Psoas muscle (tissue), 8 donors: ENCODE data around the gene CXCL13. TPM values are rescaled to one million over a fixed set of nuclear protein-coding genes. Genes with fewer than 3 reads are reported as not detected.

Experiments used
- ATAC-seq, 4 donors: fragments of 200-7000 bp; cut with Tn5 transposase; one replicate each; pipeline ENCODE4 v1.9.1; 2020; ENCODE audit warnings: moderate library complexity in 3 of 4, mild to moderate bottlenecking in 2 of 4
- DNase-seq, 2 donors: peaks; one replicate each; pipeline ENCODE4 v3.0.0-alpha.2; 2020
- H3K27ac ChIP-seq: fragments of 200-600 bp; one replicate; pipeline ENCODE4 v1.8.0; 2022
- H3K27me3 ChIP-seq, 3 donors: fragments of 200-600 bp in 1 of 3; one replicate each; pipeline versions ENCODE4 v1.6.1 to v1.8.0; 2013 to 2022; ENCODE audit warnings: low read length in 2 of 3, mild to moderate bottlenecking in 2 of 3, moderate library complexity in 1 of 3; ENCODE audit not compliant: insufficient read depth in 3 of 3
- H3K36me3 ChIP-seq, 2 donors: fragments of 200-600 bp in 1 of 2; one replicate each; pipeline versions ENCODE4 v1.6.1 to v1.8.0; 2013 to 2022; ENCODE audit warnings: low read depth in 1 of 2, mild to moderate bottlenecking in 1 of 2, moderate library complexity in 1 of 2; ENCODE audit not compliant: insufficient read depth in 1 of 2
- H3K4me1 ChIP-seq: fragments of 200-600 bp; one replicate; pipeline ENCODE4 v1.8.0; 2022
- H3K4me3 ChIP-seq: fragments of 200-600 bp; one replicate; pipeline ENCODE4 v1.8.0; 2022; ENCODE audit warnings: mild to moderate bottlenecking
- H3K9me3 ChIP-seq: fragments of 200-600 bp; one replicate; pipeline ENCODE4 v1.8.0; 2022
- CTCF ChIP-seq: fragments of 200-600 bp; IDR thresholded peaks from one replicate; pipeline ENCODE4 v1.8.0; 2022; ENCODE audit warnings: antibody characterized with exemption
- WGBS, 3 donors: extraction: QIAGEN DNeasy Blood & Tissue Kit; methylation state at CpG; one replicate each; pipeline versions ENCODE4 v1.1.6 to v1.1.7; 2013; 5-methylcytosine and 5-hydroxymethylcytosine counted together
- intact Hi-C, 2 donors: fragments of 100-400 bp; cut with DNase I; formaldehyde crosslinking; loops; one replicate each; pipeline versions ENCODE4 v1.11.0 to v1.14.2; 2022
- polyA plus RNA-seq, 3 donors: library from polyadenylated mRNA; stranded (reverse); fragments of 200-250 nt; gene quantifications; one replicate each; pipeline ENCODE4 v1.2.3, GENCODE V29; 2013
- total RNA-seq, 4 donors: library from RNA; stranded (reverse); fragmentation: NEBNext Ultra II Directional in 2 of 4; extraction: Animal tissue kit (Norgen Biotek cat#: 25700) in 2 of 4; gene quantifications; one replicate each; pipeline versions ENCODE4 v1.2.1 to v1.2.4, GENCODE V29; 2021 to 2023
- donor health status: healthy with polysubstance abuse.
- donor health status: DM: no; HTN: no; CAD: no; lungs with moderate emphysema.
- donor health status: Bipolar disorder and iron deficiency.
- donor health status: healthy.
- donor health status: DM: yes; HTN: yes; CAD: no.
- donor health status: DM: no; HTN: no; CAD: no.
- donor health status: DM: no; HTN: no; CAD: no.
- donor health status: DM: yes; HTN: yes; CAD: no.

The CXCL13 gene
- total and polyA plus RNA-seq, 7 donors = 0.09 to 0.53 (median 0.15) TPM; not detected in 3

- no peak for DNase-seq
- Histone ChIP-seq H3K4me1 (no peaks in the 10 kb centered on the region), H3K4me3 (no peak overlapping the region), H3K36me3 (no peaks in the 10 kb centered on the region), H3K27ac (no peak overlapping the region), H3K9me3 (no peaks in the 10 kb centered on the region), H3K27me3 (no peaks in the 10 kb centered on the region)
- WGBS, 3 donors = 81 to 89% (median 86%) methylated on average over 1 of the region's 1 CpG
- no peak for TF ChIP-seq CTCF
- intact Hi-C loops = loop anchor here in 1 of 2 donors (10.0 kb wide), 1 partner anchor 127 kb away; no protein-coding TSS in a partner anchor
- ATAC-seq = no peak
Observed at GRCh38 chr4:77591532-77591931, 14.1 kb upstream of the CXCL13 start.

- Histone ChIP-seq H3K4me3 (no peak overlapping the region), H3K9me3 (no peaks in the 10 kb centered on the region), H3K27ac (no peak overlapping the region), H3K4me1 (no peaks in the 10 kb centered on the region), H3K27me3 (no peaks in the 10 kb centered on the region), H3K36me3 (no peaks in the 10 kb centered on the region)
- intact Hi-C loops = loop anchor here in 1 of 2 donors (10.0 kb wide), 1 partner anchor 128 kb away; no protein-coding TSS in a partner anchor
- TF ChIP-seq CTCF = no peak
- DNase-seq (no peak), ATAC-seq (no peak)
- 73 to 86% (median 81%) methylated on average over 7 of the region's 7 CpGs for WGBS, 3 donors
Observed at GRCh38 chr4:77593101-77593500, 12.5 kb upstream of the CXCL13 start.

GRCh38 chr4:77593993-77594392 lies 11.6 kb upstream of the CXCL13 start:
- no peak overlapping the region for H3K4me3 ChIP-seq
- intact Hi-C loops = loop anchor here in 1 of 2 donors (10.0 kb wide), 1 partner anchor 129 kb away; no protein-coding TSS in a partner anchor
- no peaks in the 10 kb centered on the region for H3K4me1 ChIP-seq
- DNase-seq (no peak), ATAC-seq (no peak)
- no peak overlapping the region for H3K27ac ChIP-seq
- WGBS, 3 donors = 18 to 32% (median 24%) methylated on average over 2 of the region's 2 CpGs
- no peak for TF ChIP-seq CTCF
- H3K36me3 ChIP-seq = no peaks in the 10 kb centered on the region
- H3K27me3 ChIP-seq = no peaks in the 10 kb centered on the region
- no peaks in the 10 kb centered on the region for H3K9me3 ChIP-seq

GRCh38 chr4:77595364-77595973 lies 10.2 kb upstream of the CXCL13 start:
- H3K27me3 ChIP-seq = no peaks in the 10 kb centered on the region
- no peaks in the 10 kb centered on the region for H3K36me3 ChIP-seq
- intact Hi-C loops = loop anchor here in 1 of 2 donors (10.0 kb wide), 1 partner anchor 131 kb away; no protein-coding TSS in a partner anchor
- no peak overlapping the region for H3K27ac ChIP-seq
- no peaks in the 10 kb centered on the region for H3K4me1 ChIP-seq
- DNase-seq (no peak), ATAC-seq (no peak)
- 84 to 87% (median 84%) methylated on average over 4 of the region's 4 CpGs for WGBS, 3 donors
- H3K4me3 ChIP-seq = no peak overlapping the region
- no peaks in the 10 kb centered on the region for H3K9me3 ChIP-seq
- no peak for TF ChIP-seq CTCF
